Measurements from ENCODE around the gene PPP1R14B.
A peak's percentile ranks its signal among the peaks of the same experiment; 100 is the strongest.

PPP1R14B gene

DNA sequence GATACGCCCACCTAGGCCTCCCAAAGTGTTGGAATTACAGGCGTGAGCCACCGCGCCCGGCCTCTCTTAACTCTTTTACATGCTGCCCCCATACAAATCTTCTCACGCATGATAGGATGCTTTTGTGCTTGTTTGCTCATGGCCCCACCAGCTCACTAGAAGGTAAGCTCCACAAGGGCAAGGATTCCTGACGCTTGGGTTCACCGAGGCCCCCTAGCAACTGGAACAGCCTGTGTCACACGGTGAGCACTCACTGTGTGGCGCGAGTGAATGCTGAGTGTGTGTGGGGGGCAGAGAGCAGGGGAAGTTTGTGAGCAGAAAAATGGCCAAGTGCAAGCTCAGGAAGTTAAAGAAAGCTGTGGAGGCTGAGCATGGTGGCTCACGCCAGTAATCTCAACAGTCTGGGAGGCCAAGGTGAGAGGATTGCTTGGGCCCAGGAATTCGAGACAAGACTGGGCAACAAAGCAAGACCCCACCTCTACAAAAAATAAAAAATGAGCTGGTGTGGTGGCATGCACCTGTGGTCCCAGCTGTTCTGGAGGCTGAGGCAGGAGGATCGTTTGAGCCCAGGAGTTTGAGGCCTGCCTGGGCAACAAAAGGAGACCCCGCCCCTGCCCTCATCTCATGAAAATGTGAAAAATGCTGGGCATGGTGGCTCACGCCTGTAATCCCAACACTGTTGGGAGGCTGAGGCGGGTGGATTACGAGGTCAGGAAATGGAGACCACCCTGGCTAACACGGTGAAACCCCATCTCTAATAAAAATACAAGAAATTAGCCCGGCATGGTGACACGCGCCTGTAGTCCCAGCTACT lies 35.4 kb upstream of the PPP1R14B start:
- no peak for DNase-seq (ENCODE audit: low read depth)

DNA sequence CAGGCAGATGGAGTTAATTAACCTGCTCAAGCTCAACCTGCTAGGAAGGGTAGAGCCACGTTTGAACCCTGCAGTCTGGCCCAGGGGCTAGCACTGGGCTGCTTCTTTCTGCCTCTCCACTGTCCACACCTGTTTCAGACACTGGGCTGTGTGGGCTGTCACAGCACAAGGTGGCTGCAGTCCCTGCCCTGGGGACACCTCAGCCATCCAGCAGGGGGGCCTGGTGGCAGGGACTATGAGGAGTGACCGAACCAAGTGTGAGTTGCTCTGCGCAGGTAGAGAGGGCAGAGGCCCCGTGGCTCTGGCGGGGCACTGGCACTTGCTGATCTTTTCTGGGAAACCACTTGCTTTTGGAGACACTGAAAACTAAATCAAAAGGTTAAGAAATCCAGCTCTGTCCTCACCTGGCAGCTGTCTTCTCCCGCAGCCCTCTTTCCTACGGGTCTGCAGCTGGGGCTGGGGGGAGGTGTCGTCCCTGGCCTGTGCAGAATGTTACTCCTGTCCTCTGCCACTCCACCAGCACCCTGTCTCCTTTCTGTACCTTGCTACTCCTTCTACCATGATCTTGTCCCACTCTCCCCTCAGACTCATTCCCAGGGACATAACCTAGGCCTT lies 31.9 kb upstream of the PPP1R14B start:
- DNase-seq (ENCODE audit: low read depth), result no peak

GRCh38 chr11:64276653-64277431 lies 30.1 kb upstream of the PPP1R14B start:
- DNase-seq (ENCODE audit: low read depth), result no peak

GRCh38 chr11:64275841-64276240 lies 29.1 kb upstream of the PPP1R14B start:
- no peak for DNase-seq (ENCODE audit: low read depth)

- DNase-seq (ENCODE audit: low read depth), result no peak
Observed at GRCh38 chr11:64275031-64275800, 28.5 kb upstream of the PPP1R14B start.

DNA sequence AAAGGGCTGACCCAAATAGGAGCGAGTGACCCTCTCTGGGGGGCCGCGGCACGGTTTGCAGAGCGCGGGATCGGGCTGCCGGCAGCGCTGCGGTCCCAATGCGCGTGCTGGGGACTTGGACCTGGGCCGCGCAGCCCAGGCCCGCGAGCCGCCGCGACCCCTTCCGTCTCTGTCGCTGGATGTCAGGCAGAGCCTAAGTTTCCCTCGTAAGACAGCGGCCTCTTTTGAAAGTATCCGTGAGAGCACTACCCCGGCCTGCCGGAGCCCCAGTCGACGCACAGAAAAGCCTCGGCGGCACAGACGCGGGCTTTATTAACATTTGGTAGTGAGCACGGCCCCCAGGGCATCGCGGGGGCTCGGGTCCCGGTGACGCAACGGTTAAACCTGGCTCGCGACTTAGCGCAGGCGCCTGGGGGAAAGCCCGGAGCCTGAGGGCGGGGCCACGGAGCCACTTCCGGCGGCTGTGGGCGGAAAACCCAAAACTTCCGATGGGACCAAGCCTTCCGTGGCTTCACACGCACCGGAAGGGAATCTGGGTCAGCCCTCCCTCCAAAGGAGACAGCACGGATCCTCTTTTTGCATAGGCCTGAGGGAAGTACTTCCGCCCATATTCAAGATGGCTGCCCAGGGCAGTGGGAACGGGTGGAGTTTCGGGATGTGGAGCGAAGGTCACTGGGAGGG lies 22.9 kb upstream of the PPP1R14B start:
- peak; percentile 100 for DNase-seq (ENCODE audit: low read depth)

DNA sequence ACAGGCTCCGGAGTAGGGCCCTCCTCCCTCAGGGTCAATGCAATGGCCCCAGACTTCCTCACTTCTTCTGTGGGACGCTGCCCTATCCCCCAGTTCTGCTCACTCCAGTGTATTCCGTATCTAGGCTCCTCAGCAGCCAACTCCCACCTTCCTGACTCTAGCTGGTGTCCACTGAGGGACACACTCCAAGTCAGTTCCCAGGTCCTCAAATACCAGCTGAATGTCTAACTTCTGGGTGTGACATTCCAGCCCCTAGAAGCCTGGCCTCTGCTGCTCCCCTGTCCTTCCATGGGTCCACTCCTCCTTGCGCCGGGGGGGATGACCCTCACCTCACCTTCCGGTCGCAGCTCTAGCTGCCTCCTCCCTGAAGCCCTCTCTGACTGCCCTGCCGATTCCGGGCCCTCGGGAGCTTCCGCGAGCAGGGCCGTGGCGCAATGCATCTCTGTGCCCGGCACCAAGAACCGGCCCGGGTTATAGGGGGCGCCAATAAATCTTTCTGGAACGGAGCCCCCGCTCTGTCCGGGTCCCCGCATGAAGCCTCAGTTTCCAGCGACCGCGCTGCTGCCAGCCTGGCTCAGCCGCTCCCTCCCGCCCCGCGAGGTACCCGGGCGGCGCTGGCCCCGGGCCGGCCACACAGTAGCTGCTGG lies 22.3 kb upstream of the PPP1R14B start:
- no peak for DNase-seq (ENCODE audit: low read depth)

- DNase-seq (ENCODE audit: low read depth), result no peak
Observed at GRCh38 chr11:64268025-64268892, 21.5 kb upstream of the PPP1R14B start.

DNA sequence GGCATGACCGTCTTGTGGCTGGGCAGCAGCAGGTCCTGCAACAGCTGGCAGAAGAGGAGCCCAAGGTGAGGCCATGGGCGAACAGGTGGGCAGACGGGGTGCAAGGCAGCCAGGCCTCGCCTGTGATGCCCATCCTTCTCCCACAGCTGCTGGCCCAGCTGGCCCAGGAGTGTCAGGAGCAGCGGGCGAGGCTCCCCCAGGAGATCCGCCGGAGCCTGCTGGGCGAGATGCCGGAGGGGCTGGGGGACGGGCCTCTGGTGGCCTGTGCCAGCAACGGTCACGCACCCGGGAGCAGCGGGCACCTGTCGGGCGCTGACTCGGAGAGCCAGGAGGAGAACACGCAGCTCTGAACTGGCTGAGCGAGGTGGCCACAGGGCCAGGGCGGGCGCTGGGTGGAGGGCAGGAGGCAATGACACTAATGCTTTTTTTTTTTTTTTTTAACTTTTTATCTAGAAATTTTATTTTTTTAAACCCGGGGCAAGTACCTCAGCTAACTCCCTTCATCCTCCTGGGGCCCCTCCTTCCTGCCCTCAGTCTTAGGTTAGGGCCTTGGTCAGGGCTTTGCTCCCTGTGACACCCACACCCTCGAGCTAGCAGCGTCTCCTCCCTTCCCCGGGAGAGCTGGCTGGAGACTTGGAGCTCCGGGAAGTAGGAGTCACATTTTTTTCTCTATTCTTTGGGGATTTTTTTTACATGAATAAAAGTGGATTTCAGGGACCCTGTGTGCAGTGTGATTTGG lies 20.6 kb upstream of the PPP1R14B start:
- no peak for DNase-seq (ENCODE audit: low read depth)

GRCh38 chr11:64266339-64266738 lies 19.6 kb upstream of the PPP1R14B start:
- DNase-seq (ENCODE audit: low read depth), result no peak

GRCh38 chr11:64265176-64266160 lies 18.7 kb upstream of the PPP1R14B start:
- no peak for DNase-seq (ENCODE audit: low read depth)

DNA sequence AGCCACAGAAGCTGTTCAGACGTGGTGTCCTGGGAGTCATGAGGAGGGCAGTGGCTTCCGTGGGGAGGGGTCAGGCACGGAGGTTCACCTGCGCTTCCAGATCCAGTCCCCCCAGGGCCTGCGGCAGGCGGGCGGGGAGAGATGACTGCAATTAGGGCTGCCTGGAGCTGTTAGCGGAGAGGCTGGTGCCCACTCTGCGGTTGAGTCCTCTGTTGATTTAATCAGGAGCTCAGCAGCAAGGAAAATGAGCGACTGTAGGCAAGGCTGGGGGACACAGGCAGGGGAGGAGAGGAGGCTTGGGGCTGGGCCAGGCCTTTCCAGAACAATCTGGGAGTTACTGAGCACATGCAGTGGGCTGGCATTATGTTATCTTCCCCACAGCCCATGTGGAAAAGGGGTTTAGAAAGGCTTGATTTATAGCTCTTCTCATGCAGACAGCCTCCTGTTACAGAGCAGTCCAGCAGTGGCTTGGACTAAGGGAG lies 17.7 kb upstream of the PPP1R14B start:
- DNase-seq (ENCODE audit: low read depth), result no peak

GRCh38 chr11:64263947-64264317 lies 17.2 kb upstream of the PPP1R14B start:
- DNase-seq (ENCODE audit: low read depth), result no peak

GRCh38 chr11:64263021-64263946 lies 16.5 kb upstream of the PPP1R14B start:
- no peak for DNase-seq (ENCODE audit: low read depth)

- DNase-seq (ENCODE audit: low read depth), result no peak
Observed at GRCh38 chr11:64262271-64263002, 15.7 kb upstream of the PPP1R14B start.

GRCh38 chr11:64261556-64262080 lies 14.9 kb upstream of the PPP1R14B start:
- no peak for DNase-seq (ENCODE audit: low read depth)

Data from stromal cell of bone marrow (primary cell).